GM12878 (cell line): ENCODE measurements around the gene ADAMTS2. TPM values are rescaled to one million over a fixed set of nuclear protein-coding genes. Genes with fewer than 3 reads are reported as not detected.

Experiments
- ATAC-seq: fragments of 200-7000 bp; cut with Tn5 transposase; 3 replicates; pipeline ENCODE4 v1.9.1; 2020; ENCODE audit warnings: mild to moderate bottlenecking, moderate library complexity
- BruUV-seq: library from RNA; stranded (reverse); fragments of 400-500 nt; replicated peaks from 2 replicates; lab custom pipeline; 2021; lab: Mats Ljungman, UMichigan
- CTCF ChIA-PET: fragments of 300-600 bp; sonication (Branson Sonifier 250); formaldehyde crosslinking; extraction: SDS; loops from one replicate; lab custom pipeline; 2021; ENCODE audit warnings: inconsistent platforms; lab: Yijun Ruan, JAX
- POLR2A ChIA-PET: fragments of 350-600 bp; formaldehyde crosslinking; extraction: SDS; loops from one replicate; lab custom pipeline; 2021; ENCODE audit warnings: inconsistent platforms; lab: Charles Lee
- RAD21 ChIA-PET: fragments of 300-600 bp; sonication (Branson Sonifier 250); formaldehyde crosslinking; loops from one replicate; lab custom pipeline; 2023; ENCODE audit warnings: antibody characterized with exemption; ENCODE audit not compliant: unreplicated experiment; lab: Charles Lee
- SMC1A ChIA-PET: fragments of 300-600 bp; sonication (Branson Sonifier 250); formaldehyde crosslinking; loops from one replicate; lab custom pipeline; 2023; ENCODE audit not compliant: unreplicated experiment, uncharacterized antibody; lab: Charles Lee
- DNase-seq: peaks from one replicate; pipeline ENCODE4 v3.0.0-alpha.2; 2011; ENCODE audit warnings: low read depth, low spot score
- FAIRE-seq: peaks from 3 replicates; lab custom pipeline; 2011; peaks lifted over from hg19 to GRCh38; lab: Jason Lieb, UNC
- H2AFZ ChIP-seq: 2 replicates; pipeline ENCODE4 v1.6.0; 2011; ENCODE audit warnings: low read depth, low read length, control low read depth; ENCODE audit not compliant: control insufficient read depth
- H3K27ac ChIP-seq: 2 replicates; pipeline ENCODE4 v1.5.1; 2011; ENCODE audit warnings: control low read depth; ENCODE audit not compliant: control insufficient read depth, insufficient read depth
- H3K27me3 ChIP-seq, 2 experiments: replicated peaks in 1 of 2; 2 replicates each; pipeline versions ENCODE4 v1.6.0 to v1.6.1; 2011; ENCODE audit warnings: low read length in 1 of 2; ENCODE audit not compliant: control insufficient read depth in 2 of 2, insufficient read depth in 2 of 2
- H3K36me3 ChIP-seq, 2 experiments: 2 replicates each; pipeline ENCODE4 v1.5.1; 2011; ENCODE audit warnings: low read length in 1 of 2; ENCODE audit not compliant: control insufficient read depth in 2 of 2, insufficient read depth in 2 of 2
- H3K4me1 ChIP-seq: 2 replicates; pipeline ENCODE4 v1.6.1; 2011; ENCODE audit warnings: mild to moderate bottlenecking, low read length, moderate library complexity, mixed read lengths; ENCODE audit not compliant: control insufficient read depth, insufficient read depth
- H3K4me2 ChIP-seq: 2 replicates; pipeline ENCODE4 v1.6.0; 2011; ENCODE audit warnings: control low read depth; ENCODE audit not compliant: control insufficient read depth, insufficient read depth
- H3K4me3 ChIP-seq: fragments of 200-600 bp; sonication (generic); 2 replicates; pipeline ENCODE4 v1.5.1; 2016
- H3K79me2 ChIP-seq: 2 replicates; pipeline ENCODE4 v1.6.0; 2011; ENCODE audit warnings: low read length; ENCODE audit not compliant: control insufficient read depth, insufficient read depth
- H3K9ac ChIP-seq: 2 replicates; pipeline ENCODE4 v1.8.0; 2011; ENCODE audit warnings: low read length, control low read depth, mixed read lengths; ENCODE audit not compliant: control insufficient read depth, insufficient read depth
- H3K9me3 ChIP-seq: replicated peaks from 3 replicates; pipeline ENCODE4 v1.5.1; 2011; ENCODE audit warnings: mild to moderate bottlenecking, low read length; ENCODE audit not compliant: control insufficient read depth, insufficient read depth
- H4K20me1 ChIP-seq: 2 replicates; pipeline ENCODE4 v1.6.0; 2011; ENCODE audit not compliant: control insufficient read depth, insufficient read depth
- ATF2 ChIP-seq: IDR thresholded peaks from 2 replicates; pipeline ENCODE4 v1.6.1; 2012; ENCODE audit warnings: low read length, inconsistent platforms
- BRCA1 ChIP-seq: IDR thresholded peaks from 2 replicates; pipeline ENCODE4 v1.6.1; 2011; ENCODE audit warnings: low read depth, low read length, improper control_type of control experiment
- EGR1 ChIP-seq, 2 experiments: IDR thresholded peaks; 1 replicate in 1 of 2; 2 replicates in 1 of 2; pipeline ENCODE4 v1.6.1; 2011 to 2012; ENCODE audit warnings: low read depth in 2 of 2, low read length in 2 of 2, borderline replicate concordance in 1 of 2, mild to moderate bottlenecking in 1 of 2, moderate library complexity in 1 of 2
- EZH2 ChIP-seq: IDR thresholded peaks from 2 replicates; pipeline ENCODE4 v1.6.1; 2012; ENCODE audit warnings: low read depth, mild to moderate bottlenecking, control low read depth, inconsistent platforms, low read length, borderline replicate concordance; ENCODE audit not compliant: control insufficient read depth
- FOXM1 ChIP-seq: IDR thresholded peaks from 2 replicates; pipeline ENCODE4 v1.6.1; 2012; ENCODE audit warnings: low read depth, mild to moderate bottlenecking, inconsistent platforms, low read length, moderate library complexity
- PBX3 ChIP-seq: IDR thresholded peaks from 2 replicates; pipeline ENCODE4 v1.6.1; 2011; ENCODE audit warnings: mild to moderate bottlenecking, low read depth, low read length, moderate library complexity; ENCODE audit not compliant: insufficient replicate concordance
- RFX5 ChIP-seq: IDR thresholded peaks from 2 replicates; pipeline ENCODE4 v1.6.1; 2011; ENCODE audit warnings: low read depth, low read length, improper control_type of control experiment
- TCF12 ChIP-seq: IDR thresholded peaks from 2 replicates; pipeline ENCODE4 v1.6.1; 2011; ENCODE audit warnings: low read depth, mild to moderate bottlenecking, low read length
- USF2 ChIP-seq: IDR thresholded peaks from 2 replicates; pipeline ENCODE4 v1.6.1; 2011; ENCODE audit warnings: low read depth, low read length, improper control_type of control experiment, borderline replicate concordance
- ZBTB33 ChIP-seq: fragments of 450-650 bp; IDR thresholded peaks from 2 replicates; pipeline ENCODE4 v1.6.1; 2017; ENCODE audit warnings: mild to moderate bottlenecking
- ZNF592 ChIP-seq: fragments of 450-650 bp; IDR thresholded peaks from 2 replicates; pipeline ENCODE4 v1.6.1; 2017; ENCODE audit warnings: mild to moderate bottlenecking, moderate library complexity
- WGBS: methylation state at CpG from one replicate; pipeline ENCODE4 v1.1.6; 2016; ENCODE audit warnings: low lambda C conversion rate; ENCODE audit not compliant: insufficient replicate concordance, insufficient coverage; ENCODE audit errors: missing lambda C conversion rate; 5-methylcytosine and 5-hydroxymethylcytosine counted together
- in situ Hi-C: fragments of 300-500 bp; cut with MboI; formaldehyde crosslinking; loops from 9 replicates; pipeline ENCODE4 v1.14.3; 2018; ENCODE audit warnings: mixed read lengths
- intact Hi-C: fragments of 100-400 bp; cut with micrococcal nuclease; formaldehyde crosslinking; loops from one replicate; pipeline ENCODE4 v1.14.2; 2022; ENCODE audit not compliant: unreplicated experiment
- polyA plus RNA-seq, 11 experiments: library from polyadenylated mRNA; depleted of rRNA in 4 of 11; unstranded in 6 of 11; stranded (reverse) in 5 of 11; fragments of >200 nt; fragmentation: Nextera tagmentation in 4 of 11; fragmentation: Illumina TruSeq in 1 of 11; extraction: Ambion mirVana in 4 of 11; extraction: Trizol in 1 of 11; gene quantifications; 1 replicate in 1 of 11; 2 replicates in 10 of 11; pipeline versions ENCODE4 v1.2.1 to v1.2.3, GENCODE V29; 2011 to 2016; ENCODE audit warnings: inconsistent platforms in 2 of 11, missing spikeins in 2 of 11, low read depth in 1 of 11
- total RNA-seq, 4 experiments: library from RNA; depleted of rRNA in 3 of 4; stranded (reverse); fragments of >200 nt in 3 of 4; fragmentation: Illumina TruSeq in 1 of 4; extraction: Trizol in 1 of 4; gene quantifications; 2 replicates each; pipeline versions ENCODE4 v1.2.1 to v1.2.3, GENCODE V29; 2013 to 2021

The ADAMTS2 gene
- total and polyA plus RNA-seq, 10 of the 15 experiments (the other 5 are each of a cell fraction or from before 2014, with no cell fraction given): 0.03 to 0.05 TPM; not detected in 8

- TF ChIP-seq ZNF592 (no peak), PBX3 (no peak), RFX5 (no peak), EZH2 (no peak)
Observed at GRCh38 chr5:179201986-179202385, 143.3 kb downstream of the ADAMTS2 start (continued).

- Histone ChIP-seq H3K9me3 (peaks cover 2% of the 10 kb centered on the region; the same call in 2 of the 3 replicates), H3K9ac (no peak overlapping the region), H3K36me3 (no peaks in the 10 kb centered on the region), H2AFZ (no peak overlapping the region), H4K20me1 (no peaks in the 10 kb centered on the region), H3K27me3 (no peaks in the 10 kb centered on the region), H3K79me2 (no peaks in the 10 kb centered on the region), H3K27ac (no peak overlapping the region), H3K4me2 (no peak overlapping the region), H3K4me1 (no peaks in the 10 kb centered on the region), H3K4me3 (no peak overlapping the region)
- no TSS peak for BruUV-seq
- intact Hi-C loops (no loop called here), in situ Hi-C loops (no loop called here)
- FAIRE-seq (no peak), DNase-seq (no peak), ATAC-seq (no peak)
- ChIA-PET SMC1A (no interaction called here), RAD21 (no interaction called here), CTCF (no interaction called here), POLR2A (no interaction called here)
- 46% methylated on average over 11 of the region's 11 CpGs for WGBS
- no peak for TF ChIP-seq USF2
- TF ChIP-seq ZBTB33: no peak
- TF ChIP-seq FOXM1: no peak
- TF ChIP-seq TCF12: no peak
- TF ChIP-seq ATF2: no peak
- TF ChIP-seq EGR1 (IDR thresholded peaks at IDR 0.05; ENCODE audit: borderline replicate concordance in 1 of 2, low read depth in 2 of 2, low read length in 2 of 2): no peak
- TF ChIP-seq BRCA1: no peak
Observed at GRCh38 chr5:179199246-179199645, 146.0 kb downstream of the ADAMTS2 start.
